Neuronal stem cell (in vitro differentiated cells): ENCODE data around the gene GIMAP5.

Experiments
- DNase-seq: peaks from one replicate; pipeline ENCODE4 v3.0.0-alpha.2; 2013; ENCODE audit warnings: low spot score
- H2AFZ ChIP-seq: one replicate; pipeline ENCODE4 v1.6.1; 2013; ENCODE audit warnings: mild to moderate bottlenecking, low read length, inconsistent platforms
- H2AK5ac ChIP-seq: 2 replicates; pipeline ENCODE4 v1.6.1; 2013; ENCODE audit warnings: low read depth, mild to moderate bottlenecking, inconsistent platforms, low read length, moderate library complexity, mixed read lengths
- H2BK120ac ChIP-seq: 2 replicates; pipeline ENCODE4 v1.6.1; 2013; ENCODE audit warnings: low read depth, mild to moderate bottlenecking, inconsistent platforms, low read length, moderate library complexity, mixed read lengths
- H2BK12ac ChIP-seq: one replicate; pipeline ENCODE4 v1.6.1; 2013; ENCODE audit warnings: low read length, inconsistent platforms
- H2BK15ac ChIP-seq: 2 replicates; pipeline ENCODE4 v1.6.1; 2013; ENCODE audit warnings: mild to moderate bottlenecking, low read length, inconsistent platforms, mixed read lengths
- H2BK5ac ChIP-seq: one replicate; pipeline ENCODE4 v1.6.1; 2013; ENCODE audit warnings: inconsistent platforms, mild to moderate bottlenecking, low read length, moderate library complexity
- H3K14ac ChIP-seq: one replicate; pipeline ENCODE4 v1.6.1; 2013; ENCODE audit warnings: low read length, inconsistent platforms
- H3K18ac ChIP-seq: 2 replicates; pipeline ENCODE4 v1.6.1; 2013; ENCODE audit warnings: low read length, inconsistent platforms
- H3K23ac ChIP-seq: 2 replicates; pipeline ENCODE4 v1.6.1; 2013; ENCODE audit warnings: low read depth, mild to moderate bottlenecking, mixed read lengths, low read length, inconsistent platforms; ENCODE audit not compliant: poor library complexity
- H3K27ac ChIP-seq: replicated peaks from 3 replicates; pipeline ENCODE4 v1.5.1; 2013; ENCODE audit warnings: low read length, inconsistent platforms
- H3K27me3 ChIP-seq, 3 experiments: 2 replicates each; pipeline ENCODE4 v1.6.1; 2013; ENCODE audit warnings: low read length in 3 of 3, mild to moderate bottlenecking in 2 of 3, inconsistent platforms in 1 of 3, low read depth in 1 of 3, mixed read lengths in 1 of 3, moderate library complexity in 1 of 3; ENCODE audit not compliant: control insufficient read depth in 3 of 3, insufficient read depth in 3 of 3
- H3K36me3 ChIP-seq, 2 donors: replicated peaks in 1 of 2; 2 replicates each; pipeline ENCODE4 v1.6.1; 2013; ENCODE audit warnings: low read length in 2 of 2; ENCODE audit not compliant: control insufficient read depth in 2 of 2, insufficient read depth in 2 of 2
- H3K4ac ChIP-seq: 2 replicates; pipeline ENCODE4 v1.6.1; 2013; ENCODE audit warnings: inconsistent platforms, mild to moderate bottlenecking, low read length, moderate library complexity
- H3K4me1 ChIP-seq, 2 donors: 1 replicate in 1 of 2; 2 replicates in 1 of 2; pipeline ENCODE4 v1.6.1; 2013; ENCODE audit warnings: low read length in 2 of 2, low read depth in 1 of 2; ENCODE audit not compliant: control insufficient read depth in 2 of 2, insufficient read depth in 1 of 2
- H3K4me2 ChIP-seq: one replicate; pipeline ENCODE4 v1.6.1; 2013; ENCODE audit warnings: mild to moderate bottlenecking, low read length, inconsistent platforms; ENCODE audit not compliant: insufficient read depth, poor library complexity, severe bottlenecking
- H3K4me3 ChIP-seq, 2 donors: 2 replicates each; pipeline ENCODE4 v1.5.1; 2013; ENCODE audit warnings: low read length in 2 of 2, mild to moderate bottlenecking in 2 of 2, inconsistent platforms in 1 of 2, moderate library complexity in 1 of 2
- H3K79me1 ChIP-seq: one replicate; pipeline ENCODE4 v1.6.1; 2013; ENCODE audit warnings: low read depth, mild to moderate bottlenecking, inconsistent platforms, low read length, moderate library complexity
- H3K9ac ChIP-seq: one replicate; pipeline ENCODE4 v1.6.1; 2013; ENCODE audit warnings: mild to moderate bottlenecking, low read depth, low read length, inconsistent platforms; ENCODE audit not compliant: poor library complexity
- H3K9me3 ChIP-seq, 2 donors: replicated peaks in 1 of 2; 2 replicates each; pipeline versions ENCODE3 to v1.6.1; 2013; ENCODE audit warnings: low read length in 2 of 2, mild to moderate bottlenecking in 2 of 2, inconsistent platforms in 1 of 2, low read depth in 1 of 2, mixed read lengths in 1 of 2, moderate library complexity in 1 of 2; ENCODE audit not compliant: control insufficient read depth in 2 of 2, insufficient read depth in 1 of 2
- H4K8ac ChIP-seq: one replicate; pipeline ENCODE4 v1.6.1; 2013; ENCODE audit warnings: low read depth, mild to moderate bottlenecking, inconsistent platforms, low read length, moderate library complexity
- H4K91ac ChIP-seq: one replicate; pipeline ENCODE4 v1.6.1; 2013; ENCODE audit warnings: low read length, low read depth, mild to moderate bottlenecking, inconsistent platforms; ENCODE audit not compliant: poor library complexity
- WGBS, 2 donors: extraction: QIAGEN DNeasy Blood & Tissue Kit; methylation state at CpG; one replicate each; pipeline ENCODE4 v1.1.7; 2013; ENCODE audit warnings: missing lambda C conversion rate in 2 of 2, mixed read lengths in 1 of 2; ENCODE audit not compliant: insufficient read length in 2 of 2, insufficient replicate concordance in 1 of 2; ENCODE audit errors: extremely low coverage in 2 of 2; 5-methylcytosine and 5-hydroxymethylcytosine counted together

Gene GIMAP5

GRCh38 chr7:150715293-150715692 is 21.9 kb upstream of the GIMAP5 start:
- Histone ChIP-seq H4K8ac (no peak overlapping the region), H3K4me1 (no peaks in the 10 kb centered on the region), H3K79me1 (peaks cover 2% of the 10 kb centered on the region), H3K4me2 (no peak overlapping the region), H3K14ac (no peak overlapping the region), H3K36me3 (no peaks in the 10 kb centered on the region), H2AK5ac (no peak overlapping the region), H2BK5ac (no peak overlapping the region), H3K18ac (no peak overlapping the region), H2BK15ac (no peak overlapping the region), H3K23ac (no peak overlapping the region), H2BK120ac (no peak overlapping the region), H4K91ac (no peak overlapping the region), H2AFZ (no peak overlapping the region), H3K4me3 (no peak overlapping the region), H3K4ac (no peak overlapping the region), H3K9ac (no peak overlapping the region), H3K27me3 (peaks cover 0 to 9% (median 0%) of the 10 kb centered on the region in 3 experiments), H2BK12ac (no peak overlapping the region), H3K9me3 (no peaks in the 10 kb centered on the region), H3K27ac (no peak overlapping the region)
- no peak for DNase-seq
- no CpG with 5 or more reads among the region's 4 CpGs for WGBS, 2 donors

DNA sequence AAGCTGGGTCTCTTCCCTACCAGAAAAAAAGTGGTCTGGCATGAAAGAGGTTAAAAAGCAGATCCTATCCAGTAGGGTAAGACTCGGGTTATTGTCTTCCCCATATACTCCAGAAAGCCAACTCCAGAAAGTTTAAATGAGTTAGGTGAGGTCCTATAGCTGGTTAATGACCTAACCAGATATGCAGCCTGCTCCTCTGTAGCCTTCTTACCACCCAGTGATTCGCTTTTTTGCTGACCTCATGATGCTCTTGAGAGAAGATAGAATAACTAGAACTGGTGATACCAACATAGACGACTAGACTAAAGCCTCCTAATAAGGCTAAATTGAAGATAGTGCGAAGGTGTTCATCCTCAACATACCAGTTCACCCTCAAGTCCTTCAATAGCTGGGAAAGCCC is 21.5 kb upstream of the GIMAP5 start:
- Histone ChIP-seq H2BK12ac (no peak overlapping the region), H2BK120ac (no peak overlapping the region), H4K8ac (no peak overlapping the region), H3K36me3 (no peaks in the 10 kb centered on the region), H2BK5ac (no peak overlapping the region), H3K27ac (no peak overlapping the region), H3K4ac (no peak overlapping the region), H2AFZ (no peak overlapping the region), H3K18ac (no peak overlapping the region), H3K9me3 (no peaks in the 10 kb centered on the region), H3K4me1 (no peaks in the 10 kb centered on the region), H3K79me1 (peaks cover 2% of the 10 kb centered on the region), H3K9ac (no peak overlapping the region), H3K14ac (no peak overlapping the region), H3K23ac (no peak overlapping the region), H3K4me2 (no peak overlapping the region), H3K27me3 (peaks cover 0 to 9% (median 0%) of the 10 kb centered on the region in 3 experiments), H2AK5ac (no peak overlapping the region), H2BK15ac (no peak overlapping the region), H3K4me3 (no peak overlapping the region), H4K91ac (no peak overlapping the region)
- no peak for DNase-seq
- no CpG with 5 or more reads among the region's 4 CpGs for WGBS, 2 donors

DNA sequence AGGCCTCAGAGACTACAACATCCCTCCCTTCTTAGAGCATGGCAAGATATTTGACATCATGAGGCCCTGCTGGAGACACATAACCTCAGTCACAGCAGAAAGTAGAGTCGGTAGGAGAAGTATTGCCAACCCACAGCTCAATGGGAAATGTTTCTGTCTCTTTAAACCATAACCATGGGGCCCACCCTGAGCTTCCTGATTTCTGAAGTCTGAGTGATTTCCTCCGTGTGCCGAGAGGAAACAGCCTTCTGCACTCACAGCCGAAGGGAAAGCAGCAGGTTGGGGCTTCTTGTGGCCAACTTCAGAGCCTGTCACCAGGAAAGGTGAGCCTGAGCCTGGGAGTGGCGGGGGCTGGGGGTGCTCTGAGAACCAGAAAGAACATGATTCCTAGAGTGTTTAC is 20.9 kb upstream of the GIMAP5 start, which contains the start of gene GIMAP1:
GIMAP1 (plus strand) TSS at position 246 of the 400 bp plus-strand sequence. CDS start 2,435 bp downstream, outside the sequence.
- WGBS, 2 donors, result no CpG with 5 or more reads among the region's 5 CpGs
- H3K4me3 ChIP-seq, result no peak within 1 kb of the TSS
- H2BK5ac ChIP-seq, result no peak within 1 kb of the TSS
- H4K91ac ChIP-seq, result no peak within 1 kb of the TSS
- H3K27ac ChIP-seq, result no peak within 1 kb of the TSS
- no peak within 1 kb of the TSS for H2BK15ac ChIP-seq
- no peak within 1 kb of the TSS for H3K4me2 ChIP-seq
- H3K79me1 ChIP-seq, result peaks cover 2% of the 10 kb centered on the region
- no peak within 1 kb of the TSS for H2BK12ac ChIP-seq
- no peak for DNase-seq
- H3K14ac ChIP-seq, result no peak within 1 kb of the TSS
- H3K27me3 ChIP-seq, result peaks cover 0 to 9% (median 0%) of the 10 kb centered on the region in 3 experiments
- H3K36me3 ChIP-seq, result no peaks in the 10 kb centered on the region
- H2BK120ac ChIP-seq, result no peak within 1 kb of the TSS
- no peak within 1 kb of the TSS for H2AFZ ChIP-seq
- H3K18ac ChIP-seq, result no peak within 1 kb of the TSS
- no peak within 1 kb of the TSS for H4K8ac ChIP-seq
- no peak within 1 kb of the TSS for H3K23ac ChIP-seq
- H3K9me3 ChIP-seq, result no peaks in the 10 kb centered on the region
- H2AK5ac ChIP-seq, result no peak within 1 kb of the TSS
- H3K9ac ChIP-seq, result no peak within 1 kb of the TSS
- no peaks in the 10 kb centered on the region for H3K4me1 ChIP-seq
- H3K4ac ChIP-seq, result no peak within 1 kb of the TSS

GRCh38 chr7:150716939-150717338 is 20.3 kb upstream of the GIMAP5 start:
- no peak for DNase-seq
- no CpG with 5 or more reads among the region's 4 CpGs for WGBS, 2 donors
- H3K23ac ChIP-seq, result no peak overlapping the region
- peaks cover 0 to 9% (median 0%) of the 10 kb centered on the region in 3 experiments for H3K27me3 ChIP-seq
- H3K4me1 ChIP-seq, result no peaks in the 10 kb centered on the region
- no peak overlapping the region for H3K4ac ChIP-seq
- no peak overlapping the region for H4K91ac ChIP-seq
- no peak overlapping the region for H3K4me2 ChIP-seq
- no peaks in the 10 kb centered on the region for H3K9me3 ChIP-seq
- no peak overlapping the region for H2BK15ac ChIP-seq
- no peak overlapping the region for H3K9ac ChIP-seq
- H3K79me1 ChIP-seq, result peaks cover 2% of the 10 kb centered on the region
- H4K8ac ChIP-seq, result no peak overlapping the region
- H2BK12ac ChIP-seq, result no peak overlapping the region
- no peak overlapping the region for H2BK5ac ChIP-seq
- H3K36me3 ChIP-seq, result no peaks in the 10 kb centered on the region
- no peak overlapping the region for H3K18ac ChIP-seq
- no peak overlapping the region for H2BK120ac ChIP-seq
- no peak overlapping the region for H3K14ac ChIP-seq
- no peak overlapping the region for H2AFZ ChIP-seq
- H2AK5ac ChIP-seq, result no peak overlapping the region
- H3K27ac ChIP-seq, result no peak overlapping the region
- no peak overlapping the region for H3K4me3 ChIP-seq
